Kidney (tissue), 14 donors: ENCODE data around the gene TLR4. TPM values are rescaled to one million over a fixed set of nuclear protein-coding genes. Genes with fewer than 3 reads are reported as not detected.

ENCODE experiments used
- DNase-seq, 5 donors: peaks; one replicate each; pipeline ENCODE4 v3.0.0-alpha.2; 2013 to 2020
- FAIRE-seq: peaks from 2 replicates; lab custom pipeline; 2012; peaks lifted over from hg19 to GRCh38; lab: Jason Lieb, UNC
- H3K27ac ChIP-seq, 2 donors: one replicate each; pipeline ENCODE4 v1.7.0; 2013; ENCODE audit warnings: low read depth in 2 of 2, low read length in 2 of 2, inconsistent platforms in 1 of 2
- H3K27me3 ChIP-seq: one replicate; pipeline ENCODE4 v1.7.1; 2013; ENCODE audit warnings: low read length, inconsistent platforms; ENCODE audit not compliant: control insufficient read depth, insufficient read depth
- H3K36me3 ChIP-seq, 3 donors: one replicate each; pipeline versions ENCODE4 v1.7.0 to v1.7.1; 2013; ENCODE audit warnings: low read length in 3 of 3, control low read depth in 1 of 3, inconsistent platforms in 1 of 3; ENCODE audit not compliant: insufficient read depth in 3 of 3, control insufficient read depth in 2 of 3
- H3K4me1 ChIP-seq, 3 donors: one replicate each; pipeline versions ENCODE4 v1.7.0 to v1.7.1; 2013; ENCODE audit warnings: low read length in 3 of 3, inconsistent platforms in 1 of 3, low read depth in 1 of 3; ENCODE audit not compliant: control insufficient read depth in 2 of 3, insufficient read depth in 2 of 3
- H3K4me3 ChIP-seq, 3 donors: one replicate each; pipeline versions ENCODE4 v1.7.0 to v1.8.1; 2013; ENCODE audit warnings: low read length in 3 of 3, control low read depth in 1 of 3, inconsistent platforms in 1 of 3
- H3K9ac ChIP-seq, 3 donors: one replicate each; pipeline versions ENCODE4 v1.7.0 to v1.7.1; 2013; ENCODE audit warnings: low read length in 3 of 3, control low read depth in 1 of 3, inconsistent platforms in 1 of 3
- H3K9me3 ChIP-seq, 3 donors: one replicate each; pipeline versions ENCODE4 v1.7.0 to v1.7.1; 2013; ENCODE audit warnings: low read length in 3 of 3, control low read depth in 1 of 3, inconsistent platforms in 1 of 3; ENCODE audit not compliant: control insufficient read depth in 2 of 3, insufficient read depth in 1 of 3
- CTCF ChIP-seq: IDR thresholded peaks from 3 replicates; pipeline ENCODE4 v1.5.1; 2012; ENCODE audit warnings: mild to moderate bottlenecking, moderate library complexity, borderline replicate concordance; ENCODE audit not compliant: insufficient read depth; ENCODE audit errors: extremely low read depth
- intact Hi-C: fragments of 100-400 bp; cut with DNase I; formaldehyde crosslinking; loops from one replicate; pipeline ENCODE4 v1.11.1; 2022
- polyA plus RNA-seq: library from polyadenylated mRNA; stranded (reverse); fragments of 350-450 nt; fragmentation: Illumina TruSeq; extraction: RNeasy Lipid Tissue Mini Kit (QIAGEN cat#74804); gene quantifications from one replicate; pipeline ENCODE4 v1.2.3, GENCODE V29; 2014; ENCODE audit warnings: low read depth, low replicate concordance; ENCODE audit not compliant: insufficient read depth
- total RNA-seq: library from RNA; stranded (reverse); fragmentation: NEBNext Ultra II Directional; extraction: Animal tissue kit (Norgen Biotek cat#: 25700); gene quantifications from one replicate; pipeline ENCODE4 v1.2.1, GENCODE V29; 2021
- donor health status: control.
- donor health status: control.
- donor health status: control.
- donor health status: control.
- donor health status: control.
- donor health status: DM: yes; HTN: yes; CAD: no.
- donor health status: Normal renal cell carcinoma (clear cell type).

TLR4 gene
- total and polyA plus RNA-seq, 2 donors from 2014 or later, result 5.8 to 33.4 TPM

- Histone ChIP-seq H3K27ac (no peak overlapping the region), H3K4me3 (no peak overlapping the region), H3K27me3 (no peaks in the 10 kb centered on the region), H3K4me1 (no peaks in the 10 kb centered on the region), H3K9ac (no peak overlapping the region), H3K36me3 (no peaks in the 10 kb centered on the region), H3K9me3 (no peaks in the 10 kb centered on the region)
- DNase-seq (no peak), FAIRE-seq (no peak)
- intact Hi-C loops, result no loop called here
- no peak for TF ChIP-seq CTCF
Measured at GRCh38 chr9:117691367-117691766, 12.8 kb upstream of the TLR4 start.

- no peak overlapping the region for H3K4me3 ChIP-seq
- H3K4me1 ChIP-seq, result no peaks in the 10 kb centered on the region
- H3K9me3 ChIP-seq, result no peaks in the 10 kb centered on the region
- intact Hi-C loops, result no loop called here
- H3K36me3 ChIP-seq, result no peaks in the 10 kb centered on the region
- no peak overlapping the region for H3K9ac ChIP-seq
- FAIRE-seq (no peak), DNase-seq (no peak)
- no peak overlapping the region for H3K27ac ChIP-seq
- no peak for TF ChIP-seq CTCF
- H3K27me3 ChIP-seq, result no peaks in the 10 kb centered on the region
Measured at GRCh38 chr9:117696154-117696553, 8.0 kb upstream of the TLR4 start.

GRCh38 chr9:117697046-117697445, 7.2 kb upstream of the TLR4 start:
- Histone ChIP-seq H3K4me3 (no peak overlapping the region), H3K27ac (no peak overlapping the region), H3K9me3 (no peaks in the 10 kb centered on the region), H3K27me3 (no peaks in the 10 kb centered on the region), H3K36me3 (no peaks in the 10 kb centered on the region), H3K4me1 (no peaks in the 10 kb centered on the region), H3K9ac (no peak overlapping the region)
- intact Hi-C loops, result no loop called here
- DNase-seq (no peak), FAIRE-seq (no peak)
- TF ChIP-seq CTCF, result no peak

- FAIRE-seq, result no peak
- TF ChIP-seq CTCF, result no peak
- no peaks in the 10 kb centered on the region for H3K36me3 ChIP-seq
- no peaks in the 10 kb centered on the region for H3K9me3 ChIP-seq
- intact Hi-C loops, result no loop called here
- peak overlapping the region; percentile 81 to 83 for H3K27ac ChIP-seq
- H3K4me3 ChIP-seq, result peak overlapping the region in 2 of 3 donors; percentile 66 to 67
- peak overlapping the region in 1 of 3 donors; percentile 48 for H3K9ac ChIP-seq
- no peak for DNase-seq
- no peaks in the 10 kb centered on the region for H3K27me3 ChIP-seq
- no peaks in the 10 kb centered on the region for H3K4me1 ChIP-seq
Measured at GRCh38 chr9:117703537-117703936, 666 bp upstream of the TLR4 start.
